PC-9 (cell line): ENCODE results near the gene RPTOR. TPM values are rescaled to one million over a fixed set of nuclear protein-coding genes. Genes with fewer than 3 reads are reported as not detected.

ENCODE experiments used
- BruUV-seq: library from RNA; stranded (reverse); fragments of 400-500 nt; replicated peaks from 2 replicates; lab custom pipeline; 2021; lab: Mats Ljungman, UMichigan
- CTCF ChIA-PET: fragments of 300-600 bp; sonication (Branson Sonifier 250); formaldehyde crosslinking; loops from one replicate; lab custom pipeline; 2022; ENCODE audit warnings: antibody characterized with exemption; lab: Charles Lee
- POLR2A ChIA-PET: fragments of 300-600 bp; sonication (Branson Sonifier 250); formaldehyde crosslinking; loops from one replicate; lab custom pipeline; 2022; ENCODE audit warnings: antibody characterized with exemption; ENCODE audit not compliant: unreplicated experiment; lab: Charles Lee
- DNase-seq, 2 experiments: peaks; one replicate each; pipeline versions ENCODE4 v3.0.0 to v3.0.0-alpha.2; 2015 to 2022; ENCODE audit warnings: mixed read lengths in 1 of 2
- H2AFZ ChIP-seq: fragments of 200-600 bp; sonication (generic); 2 replicates; pipeline ENCODE4 v1.8.1; 2017; ENCODE audit warnings: antibody characterized with exemption
- H3F3A ChIP-seq: fragments of 200-600 bp; sonication (generic); 2 replicates; pipeline ENCODE4 v1.8.1; 2017; ENCODE audit warnings: antibody characterized with exemption, mild to moderate bottlenecking, low read depth; ENCODE audit not compliant: insufficient read depth
- H3K27ac ChIP-seq: fragments of 200-600 bp; sonication (generic); 2 replicates; pipeline ENCODE4 v1.6.1; 2016; ENCODE audit warnings: mixed run types
- H3K27me3 ChIP-seq: fragments of 200-600 bp; sonication (generic); 2 replicates; pipeline ENCODE4 v1.6.1; 2016; ENCODE audit warnings: low read depth, mixed run types; ENCODE audit not compliant: insufficient read depth
- H3K36me3 ChIP-seq: fragments of 200-600 bp; sonication (generic); 2 replicates; pipeline ENCODE4 v1.6.1; 2016; ENCODE audit warnings: low read depth, mixed run types
- H3K4me1 ChIP-seq: fragments of 200-600 bp; sonication (generic); replicated peaks from 2 replicates; pipeline ENCODE4 v1.6.1; 2016; ENCODE audit warnings: mixed run types; ENCODE audit not compliant: insufficient read depth
- H3K4me2 ChIP-seq: fragments of 200-600 bp; sonication (generic); 2 replicates; pipeline ENCODE4 v1.6.1; 2017; ENCODE audit warnings: mixed run types
- H3K4me3 ChIP-seq: fragments of 200-600 bp; sonication (generic); 2 replicates; pipeline ENCODE4 v1.6.1; 2016; ENCODE audit warnings: mixed run types
- H3K79me2 ChIP-seq: fragments of 200-600 bp; sonication (generic); 2 replicates; pipeline ENCODE4 v1.6.1; 2017; ENCODE audit warnings: low read depth, mixed run types
- H3K9me2 ChIP-seq: fragments of 200-600 bp; sonication (generic); 2 replicates; pipeline ENCODE4 v1.8.1; 2017; ENCODE audit warnings: mild to moderate bottlenecking; ENCODE audit not compliant: insufficient read depth
- H3K9me3 ChIP-seq: fragments of 200-600 bp; sonication (generic); 2 replicates; pipeline ENCODE4 v1.8.1; 2016; ENCODE audit warnings: low read depth; ENCODE audit not compliant: insufficient read depth
- H4K20me1 ChIP-seq: fragments of 200-600 bp; sonication (generic); 2 replicates; pipeline ENCODE4 v1.8.1; 2017; ENCODE audit not compliant: insufficient read depth
- CTCF ChIP-seq: fragments of 200-600 bp; sonication (generic); conservative IDR thresholded peaks from 2 replicates; pipeline ENCODE4 v1.6.1; 2017; ENCODE audit warnings: mixed run types, antibody characterized with exemption, mild to moderate bottlenecking, moderate library complexity
- EZH2 ChIP-seq: fragments of 200-600 bp; sonication (generic); IDR thresholded peaks from 2 replicates; pipeline ENCODE4 v1.8.0; 2017; ENCODE audit warnings: antibody characterized with exemption, low read depth
- intact Hi-C: fragments of 100-400 bp; cut with micrococcal nuclease; formaldehyde crosslinking; loops from one replicate; pipeline ENCODE4 v1.10.0; 2022; ENCODE audit not compliant: unreplicated experiment
- total RNA-seq: library from RNA; stranded (reverse); gene quantifications from 2 replicates; pipeline ENCODE4 v1.2.3, GENCODE V29; 2021

Gene RPTOR
- total RNA-seq, 1 experiment from 2014 or later, result 50.8 TPM

DNA sequence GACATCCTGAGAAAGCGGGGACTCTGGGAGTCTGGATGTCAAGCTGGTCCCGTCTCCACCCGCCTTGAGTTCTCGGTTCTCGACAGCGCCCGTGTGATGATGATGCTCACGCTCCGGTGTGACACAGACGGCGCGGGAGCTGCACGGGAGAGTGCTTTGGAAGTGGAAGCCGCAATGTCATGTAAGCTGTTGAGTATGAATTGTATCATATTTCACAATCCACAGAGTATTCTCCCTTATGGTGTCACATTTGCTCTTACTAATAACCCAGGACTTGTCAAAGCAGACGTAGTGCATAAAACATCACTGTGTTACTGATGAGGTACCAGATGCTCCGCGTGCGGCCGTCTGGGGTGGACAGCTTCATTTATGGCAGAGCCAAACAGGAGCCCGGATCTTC lies 229.5 kb downstream of the RPTOR start:
- H3K9me2 ChIP-seq, result no peaks in the 10 kb centered on the region
- H3K4me2 ChIP-seq, result no peak overlapping the region
- CTCF ChIA-PET, result no interaction called here
- no peaks in the 10 kb centered on the region for H3K36me3 ChIP-seq
- no peak for DNase-seq
- no peak overlapping the region for H2AFZ ChIP-seq
- no peak overlapping the region for H3K27ac ChIP-seq
- peaks cover 17% of the 10 kb centered on the region for H3F3A ChIP-seq
- peaks cover 17% of the 10 kb centered on the region for H3K4me1 ChIP-seq
- no peak overlapping the region for H3K4me3 ChIP-seq
- intact Hi-C loops, result no loop called here
- POLR2A ChIA-PET, result no interaction called here
- no peaks in the 10 kb centered on the region for H3K9me3 ChIP-seq
- no TSS peak for BruUV-seq
- H3K27me3 ChIP-seq, result no peaks in the 10 kb centered on the region
- H4K20me1 ChIP-seq, result no peaks in the 10 kb centered on the region
- TF ChIP-seq CTCF (no peak), EZH2 (no peak)
- no peaks in the 10 kb centered on the region for H3K79me2 ChIP-seq

DNA sequence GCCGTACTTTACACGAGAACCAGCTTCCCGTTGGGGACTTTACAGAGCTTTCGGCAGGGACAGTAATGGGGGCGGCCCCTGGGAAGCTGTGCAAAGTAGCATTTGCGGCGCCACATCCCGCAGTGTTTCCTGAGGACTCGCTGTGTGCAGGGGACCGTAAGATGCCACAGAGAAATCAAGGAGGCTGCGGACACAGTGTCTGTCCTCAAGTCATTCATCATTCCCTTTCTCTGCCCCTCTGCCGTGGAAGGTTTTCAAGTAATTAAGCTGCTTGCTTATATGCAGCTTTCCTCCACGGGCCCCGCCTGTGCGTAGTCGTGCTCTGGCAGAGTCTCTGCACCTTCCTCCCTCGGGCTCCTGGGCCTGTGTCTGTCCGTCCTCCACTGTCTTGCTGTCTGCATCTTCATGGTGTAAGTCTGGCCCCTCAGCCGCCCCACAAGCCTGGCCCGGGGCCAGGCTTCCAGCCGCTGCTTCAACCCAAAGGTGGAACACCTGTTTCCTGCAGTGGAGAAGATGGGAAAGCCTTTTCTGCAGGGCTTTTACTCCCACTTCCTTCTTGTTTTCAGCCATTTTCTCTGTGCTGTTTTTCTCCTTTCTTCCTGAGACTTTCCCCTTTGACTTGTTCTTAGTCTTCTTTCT lies 230.1 kb downstream of the RPTOR start:
- H3K4me2 ChIP-seq, result no peak overlapping the region
- TF ChIP-seq EZH2 (no peak), CTCF (no peak)
- H3K27ac ChIP-seq, result no peak overlapping the region
- H4K20me1 ChIP-seq, result no peaks in the 10 kb centered on the region
- intact Hi-C loops, result no loop called here
- H3K4me1 ChIP-seq, result peaks cover 17% of the 10 kb centered on the region
- no peak overlapping the region for H2AFZ ChIP-seq
- H3F3A ChIP-seq, result peaks cover 17% of the 10 kb centered on the region
- H3K9me2 ChIP-seq, result no peaks in the 10 kb centered on the region
- no peaks in the 10 kb centered on the region for H3K36me3 ChIP-seq
- CTCF ChIA-PET, result interaction anchor here (0.6 kb wide), 1 partner anchor 206 kb away, joined by 3 read pairs; no protein-coding TSS in a partner anchor
- no peaks in the 10 kb centered on the region for H3K9me3 ChIP-seq
- H3K79me2 ChIP-seq, result no peaks in the 10 kb centered on the region
- H3K27me3 ChIP-seq, result no peaks in the 10 kb centered on the region
- POLR2A ChIA-PET, result no interaction called here
- DNase-seq, result no peak
- no TSS peak for BruUV-seq
- no peak overlapping the region for H3K4me3 ChIP-seq

- Histone ChIP-seq H3K4me3 (no peak overlapping the region), H3K27ac (no peak overlapping the region), H3K4me2 (0 out of 2 replicates have a peak overlapping the region, but pooled peaks have one; percentile 12), H3K4me1 (peaks cover 17% of the 10 kb centered on the region), H2AFZ (no peak overlapping the region), H3F3A (peaks cover 17% of the 10 kb centered on the region), H3K9me3 (no peaks in the 10 kb centered on the region), H4K20me1 (no peaks in the 10 kb centered on the region), H3K79me2 (no peaks in the 10 kb centered on the region), H3K27me3 (no peaks in the 10 kb centered on the region), H3K36me3 (no peaks in the 10 kb centered on the region), H3K9me2 (no peaks in the 10 kb centered on the region)
- TF ChIP-seq CTCF, result no peak
- no peak for TF ChIP-seq EZH2
- DNase-seq, result no peak
- ChIA-PET CTCF (no interaction called here), POLR2A (interaction anchor here (0.6 kb wide), 1 partner anchor 8 kb away, joined by 3 read pairs; no protein-coding TSS in a partner anchor)
- no TSS peak for BruUV-seq
- intact Hi-C loops, result no loop called here
These were observed 231.2 kb downstream of the RPTOR start for GRCh38 chr17:80775863-80776262.
